Activated naive CD4-positive, alpha-beta T cell treated with anti-CD3 and anti-CD28 coated beads, Interleukin-2, amount 50 U/mL, for 24 hours (primary cell): ENCODE measurements around the gene AMZ2.
"Not testable (repeated sequence)": the region's sequence is repeated elsewhere in the genome, so short reads cannot be mapped to it uniquely, and the experiment has no call there.

Experiments used
- H3K27ac Mint-ChIP-seq: one replicate; pipeline ENCODE4 v1.8.0; 2021; ENCODE audit warnings: mild to moderate bottlenecking, mixed read lengths
- H3K27me3 Mint-ChIP-seq: one replicate; pipeline ENCODE4 v1.8.0; 2021; ENCODE audit warnings: mixed read lengths
- H3K36me3 Mint-ChIP-seq: one replicate; pipeline ENCODE4 v1.8.0; 2021; ENCODE audit warnings: mixed read lengths
- H3K4me1 Mint-ChIP-seq: one replicate; pipeline ENCODE4 v1.8.0; 2021; ENCODE audit warnings: mixed read lengths
- H3K4me3 Mint-ChIP-seq: one replicate; pipeline ENCODE4 v1.8.0; 2021; ENCODE audit warnings: mild to moderate bottlenecking, mixed read lengths
- H3K9me3 Mint-ChIP-seq: one replicate; pipeline ENCODE4 v1.8.0; 2021; ENCODE audit warnings: mixed read lengths

Gene AMZ2

DNA sequence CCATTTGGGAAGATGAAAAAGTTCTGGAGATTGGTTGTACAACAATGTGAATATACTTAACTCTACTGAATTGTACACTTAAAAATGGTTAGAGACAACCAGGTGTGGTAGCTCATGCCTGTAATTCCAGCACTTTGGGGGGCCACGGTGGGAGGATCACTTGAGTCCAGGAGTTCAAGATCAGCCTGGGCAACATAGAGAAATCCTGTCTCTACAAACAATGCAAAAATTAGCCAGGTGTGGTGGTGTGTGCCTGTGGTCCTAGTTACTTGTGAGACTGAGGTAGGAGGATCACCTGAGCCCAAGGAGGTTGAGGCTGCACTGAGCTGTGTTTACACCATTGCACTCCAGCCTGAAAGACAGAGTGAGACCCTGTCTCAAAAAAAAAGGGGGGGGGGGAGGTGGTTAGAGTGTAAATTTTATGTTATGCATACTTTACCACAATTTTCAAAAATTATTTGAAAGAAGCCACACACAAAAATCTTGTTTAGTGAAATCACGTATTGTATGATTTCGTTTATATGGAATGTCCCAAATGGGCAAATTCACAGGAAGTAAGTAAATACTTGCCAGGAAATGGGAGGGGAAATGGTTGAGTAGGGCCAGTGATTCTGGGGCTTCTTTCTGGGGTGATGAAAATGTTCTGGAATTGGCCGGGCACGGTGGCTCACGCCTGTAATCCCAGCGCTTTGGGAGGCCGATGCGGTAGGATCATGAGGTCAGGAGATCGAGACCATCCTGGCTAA, 37.1 kb upstream of the AMZ2 start:
- Mint-ChIP-seq H3K9me3 (no peaks in the 10 kb centered on the region), H3K27me3 (no peaks in the 10 kb centered on the region), H3K4me3 (no peak overlapping the region), H3K36me3 (peaks cover 7% of the 10 kb centered on the region), H3K4me1 (peaks cover 60% of the 10 kb centered on the region), H3K27ac (no peak overlapping the region)

DNA sequence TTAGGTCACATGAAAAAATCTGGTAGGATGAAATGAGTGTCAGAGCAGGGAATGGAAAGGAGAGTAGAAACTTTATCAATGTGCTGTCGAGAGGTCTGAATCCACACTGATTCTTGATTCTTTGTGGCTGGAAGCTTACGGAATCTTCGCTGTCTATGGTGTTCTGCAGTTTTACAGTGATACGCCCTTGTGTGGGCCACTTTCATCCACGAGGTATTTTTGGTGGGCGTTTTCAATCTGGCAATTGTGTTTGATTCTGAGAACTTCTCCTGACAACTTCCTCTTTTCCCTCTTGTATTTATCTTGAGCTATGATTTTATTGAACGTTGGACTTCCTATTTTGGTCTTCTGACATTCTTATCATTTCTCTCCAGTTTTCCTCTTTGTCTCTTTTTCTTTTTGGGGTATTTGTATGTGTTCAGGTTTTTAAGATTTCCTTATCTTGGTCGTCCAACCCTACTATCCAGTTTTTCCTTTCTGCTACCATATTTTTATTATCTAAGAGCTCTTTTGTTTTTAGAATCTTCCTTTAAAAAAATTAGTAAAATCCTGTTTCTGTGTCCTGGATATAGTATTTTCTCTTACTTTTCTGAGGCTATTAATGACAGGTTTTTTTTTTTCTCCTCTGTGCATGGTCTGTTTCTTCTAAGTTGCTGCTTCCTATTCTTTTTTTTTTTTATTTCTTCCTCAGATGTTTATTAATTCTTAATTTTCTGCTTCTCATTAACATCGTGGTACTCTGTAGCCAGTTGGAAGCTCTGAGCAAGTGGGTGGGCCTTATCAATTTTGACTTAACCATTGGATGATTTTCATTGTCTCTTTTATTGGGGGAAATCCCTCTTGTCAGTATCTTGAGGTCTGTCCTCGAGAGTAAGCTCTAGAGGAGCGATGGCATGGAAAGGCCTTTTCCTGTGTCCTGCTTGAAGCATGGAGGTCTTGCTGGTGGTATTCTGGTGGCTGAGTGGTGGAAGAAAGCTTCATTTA, 34.1 kb upstream of the AMZ2 start:
- not testable (repeated sequence) for H3K36me3 Mint-ChIP-seq, H3K9me3 Mint-ChIP-seq, H3K27me3 Mint-ChIP-seq
- Mint-ChIP-seq H3K4me3 (peak overlapping the region; percentile 31), H3K27ac (peak overlapping the region; percentile 49), H3K4me1 (peaks cover 46% of the 10 kb centered on the region)

DNA sequence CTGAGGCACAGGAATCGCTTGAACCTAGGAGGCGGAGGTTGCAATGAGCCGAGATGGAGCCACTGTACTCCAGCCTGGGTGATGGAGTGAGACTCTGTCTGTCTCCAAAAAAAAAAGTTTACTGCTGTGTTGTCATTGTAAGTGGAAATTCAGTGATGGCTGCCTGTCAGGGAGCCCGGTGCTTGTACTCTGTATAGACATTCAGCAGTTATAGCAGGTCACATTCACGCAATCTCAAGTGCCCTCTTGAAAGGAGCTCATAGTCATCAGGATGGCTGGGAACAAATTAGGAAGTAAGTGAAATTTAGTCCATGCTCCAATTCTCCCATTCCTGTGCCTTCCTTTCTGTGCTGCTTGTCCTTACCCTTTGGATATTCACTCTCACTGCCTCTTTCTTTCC, 32.4 kb upstream of the AMZ2 start:
- H3K27ac Mint-ChIP-seq, H3K9me3 Mint-ChIP-seq, H3K27me3 Mint-ChIP-seq, H3K36me3 Mint-ChIP-seq, H3K4me3 Mint-ChIP-seq: not testable (repeated sequence)
- peaks cover 45% of the 10 kb centered on the region for H3K4me1 Mint-ChIP-seq

DNA sequence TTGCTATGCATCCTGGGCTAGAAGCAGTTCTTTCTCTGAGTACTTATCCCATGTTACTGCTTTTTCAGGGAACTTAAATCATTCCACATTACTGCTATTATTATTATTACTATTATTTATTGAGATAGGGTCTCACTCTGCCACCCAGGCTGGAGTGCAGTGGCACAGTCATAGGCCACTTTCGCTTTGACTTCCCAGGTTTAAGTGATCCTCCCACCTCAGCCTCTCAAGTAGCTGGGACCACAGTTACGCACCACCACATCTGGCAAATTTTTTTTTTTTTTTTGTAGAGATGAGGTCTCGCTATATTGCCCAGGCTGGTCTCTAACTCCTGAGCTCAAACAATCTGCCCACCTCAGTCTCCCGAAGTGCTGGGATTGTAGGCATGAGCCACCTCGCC, 28.4 kb upstream of the AMZ2 start:
- H3K27ac Mint-ChIP-seq = peak overlapping the region; percentile 81
- H3K4me3 Mint-ChIP-seq, H3K36me3 Mint-ChIP-seq, H3K9me3 Mint-ChIP-seq, H3K27me3 Mint-ChIP-seq: not testable (repeated sequence)
- peaks cover 23% of the 10 kb centered on the region for H3K4me1 Mint-ChIP-seq

DNA sequence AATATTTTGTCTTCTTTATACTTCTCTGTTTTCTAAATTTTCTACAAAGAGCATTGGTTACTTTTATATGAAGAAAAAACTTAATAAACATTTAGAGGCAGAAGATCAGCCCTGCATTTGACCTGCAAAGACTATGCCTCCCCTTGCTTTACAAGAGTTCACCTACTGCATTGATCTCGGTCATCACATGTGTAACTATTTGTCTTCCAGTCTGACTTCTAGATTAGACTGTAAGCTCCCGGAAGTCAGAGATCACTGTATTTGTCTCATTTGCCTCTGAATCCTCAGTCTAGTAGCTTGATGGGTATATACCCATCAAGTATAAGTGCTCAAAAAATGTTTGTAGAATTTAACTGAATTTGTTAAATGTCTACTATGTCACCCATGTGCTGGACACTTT, 27.7 kb upstream of the AMZ2 start:
- not testable (repeated sequence) for H3K27me3 Mint-ChIP-seq, H3K36me3 Mint-ChIP-seq, H3K9me3 Mint-ChIP-seq
- Mint-ChIP-seq H3K27ac (peak overlapping the region; percentile 3), H3K4me1 (peaks cover 18% of the 10 kb centered on the region), H3K4me3 (peak overlapping the region; percentile 24)

DNA sequence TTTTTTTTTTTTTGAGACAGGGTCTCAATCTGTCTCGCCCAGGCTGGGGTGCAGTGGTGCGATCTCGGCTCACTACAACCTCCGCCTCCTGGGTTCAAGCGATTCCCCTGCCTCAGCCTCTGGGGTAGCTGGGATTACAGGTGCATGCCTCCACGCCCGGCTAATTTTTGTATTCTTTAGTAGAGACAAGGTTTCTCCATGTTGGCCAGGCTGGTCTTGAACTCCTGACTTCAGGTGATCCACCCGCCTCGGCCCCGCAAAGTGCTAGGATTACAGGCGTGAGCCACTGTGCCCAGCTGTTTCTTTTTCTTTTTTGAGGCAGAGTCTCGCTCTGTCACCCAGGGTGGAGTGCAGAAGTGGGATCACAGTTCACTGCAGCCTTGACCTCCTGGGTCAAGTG, 27.1 kb upstream of the AMZ2 start:
- H3K27ac Mint-ChIP-seq, H3K4me3 Mint-ChIP-seq, H3K36me3 Mint-ChIP-seq, H3K27me3 Mint-ChIP-seq, H3K9me3 Mint-ChIP-seq: not testable (repeated sequence)
- H3K4me1 Mint-ChIP-seq = peaks cover 18% of the 10 kb centered on the region

DNA sequence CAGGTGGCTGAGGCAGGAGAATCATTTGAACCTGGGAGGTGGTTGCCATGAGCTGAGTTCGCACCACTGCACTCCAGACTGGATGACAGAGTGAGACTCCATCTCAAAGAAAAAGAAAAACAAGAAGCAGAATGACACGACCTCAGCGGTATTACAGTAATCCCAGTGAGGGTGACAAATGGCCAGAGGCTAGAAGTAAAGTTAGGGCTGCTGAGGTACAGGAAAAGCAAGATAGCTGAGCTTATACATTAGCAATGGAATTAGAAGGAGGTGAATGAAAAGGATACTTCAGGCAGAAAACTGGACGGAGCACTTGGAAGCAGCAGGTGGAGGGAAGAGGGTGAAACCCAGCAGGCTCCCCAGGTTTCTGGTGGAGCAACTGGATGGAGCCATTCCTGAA, 26.1 kb upstream of the AMZ2 start:
- no peak overlapping the region for H3K4me3 Mint-ChIP-seq
- H3K27ac Mint-ChIP-seq = no peak overlapping the region
- no peaks in the 10 kb centered on the region for H3K9me3 Mint-ChIP-seq
- H3K4me1 Mint-ChIP-seq = peaks cover 18% of the 10 kb centered on the region
- no peaks in the 10 kb centered on the region for H3K27me3 Mint-ChIP-seq
- H3K36me3 Mint-ChIP-seq = no peaks in the 10 kb centered on the region

DNA sequence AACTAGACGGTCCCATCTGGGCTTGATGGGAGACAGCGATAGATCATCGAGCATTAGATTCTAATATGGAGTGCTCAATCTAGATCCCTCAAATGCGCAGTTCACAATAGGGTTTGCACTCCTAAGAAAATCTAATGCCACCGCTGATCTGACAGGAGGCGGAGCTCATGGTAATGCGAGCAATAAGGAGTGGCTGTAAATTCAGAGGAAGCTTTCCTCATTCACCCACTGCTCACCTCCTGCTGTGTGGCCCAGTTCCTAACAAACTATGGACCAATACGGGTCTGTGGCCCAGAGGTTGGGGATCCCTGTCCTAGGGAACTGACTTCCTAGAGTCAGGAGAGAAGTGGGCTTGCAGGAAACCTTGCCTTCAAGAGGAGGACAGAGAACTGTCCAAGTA, 25.2 kb upstream of the AMZ2 start:
- no peak overlapping the region for H3K4me3 Mint-ChIP-seq
- peaks cover 20% of the 10 kb centered on the region for H3K4me1 Mint-ChIP-seq
- H3K27me3 Mint-ChIP-seq = no peaks in the 10 kb centered on the region
- no peak overlapping the region for H3K27ac Mint-ChIP-seq
- H3K36me3 Mint-ChIP-seq = peaks cover 1% of the 10 kb centered on the region
- H3K9me3 Mint-ChIP-seq = no peaks in the 10 kb centered on the region

DNA sequence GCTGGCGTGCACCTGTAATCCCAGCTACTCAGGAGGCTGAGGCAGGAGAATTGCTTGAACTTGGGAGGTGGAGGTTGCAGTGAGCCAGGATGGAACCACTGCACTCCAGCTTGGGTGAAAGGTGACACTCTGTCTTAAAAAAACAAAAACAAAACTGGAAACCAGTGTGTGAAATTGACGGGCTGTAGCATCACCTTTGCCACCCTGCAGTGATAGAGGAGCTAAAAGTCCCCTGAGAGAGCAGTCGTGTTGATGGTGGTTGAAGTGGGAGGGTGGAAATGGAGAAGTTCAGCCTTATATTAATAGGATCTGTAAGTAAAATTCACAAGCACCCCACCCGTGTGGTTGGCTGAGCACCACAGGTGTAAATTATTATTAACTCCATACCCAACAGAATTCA, 22.8 kb upstream of the AMZ2 start:
- H3K4me1 Mint-ChIP-seq = peaks cover 22% of the 10 kb centered on the region
- not testable (repeated sequence) for H3K36me3 Mint-ChIP-seq, H3K9me3 Mint-ChIP-seq, H3K27me3 Mint-ChIP-seq, H3K4me3 Mint-ChIP-seq, H3K27ac Mint-ChIP-seq

DNA sequence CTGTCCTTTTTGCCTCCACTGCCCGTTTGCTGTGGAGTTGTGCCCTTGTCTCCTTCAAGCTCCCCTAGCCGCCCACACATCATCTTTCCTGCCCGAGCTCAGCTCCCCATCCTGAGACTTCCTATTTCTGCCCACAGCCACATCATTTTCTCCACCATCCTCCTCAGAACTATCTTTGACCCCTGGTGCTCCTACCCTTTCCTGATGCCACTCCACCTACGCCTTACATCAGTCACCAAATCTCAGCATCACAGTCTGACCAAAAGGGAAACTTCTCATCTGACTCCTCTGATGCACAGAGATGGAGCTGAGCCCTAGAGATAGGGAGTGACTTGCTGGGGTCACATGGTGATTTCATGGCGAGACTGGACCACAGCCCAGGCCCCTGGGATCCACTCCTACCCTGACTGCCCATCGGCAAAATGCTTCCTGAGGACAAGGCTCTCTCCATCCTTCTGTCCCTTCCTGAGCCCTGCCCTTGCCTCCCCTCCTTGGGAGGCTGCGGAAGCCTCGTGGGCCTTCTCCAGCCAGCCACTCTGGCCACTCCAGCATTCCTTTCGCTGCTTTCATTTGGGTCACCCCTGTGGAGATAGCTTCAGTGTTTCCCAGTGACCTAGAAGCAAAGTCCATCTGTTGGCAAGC, 19.7 kb upstream of the AMZ2 start:
- not testable (repeated sequence) for H3K4me3 Mint-ChIP-seq
- peaks cover 14% of the 10 kb centered on the region for H3K4me1 Mint-ChIP-seq

DNA sequence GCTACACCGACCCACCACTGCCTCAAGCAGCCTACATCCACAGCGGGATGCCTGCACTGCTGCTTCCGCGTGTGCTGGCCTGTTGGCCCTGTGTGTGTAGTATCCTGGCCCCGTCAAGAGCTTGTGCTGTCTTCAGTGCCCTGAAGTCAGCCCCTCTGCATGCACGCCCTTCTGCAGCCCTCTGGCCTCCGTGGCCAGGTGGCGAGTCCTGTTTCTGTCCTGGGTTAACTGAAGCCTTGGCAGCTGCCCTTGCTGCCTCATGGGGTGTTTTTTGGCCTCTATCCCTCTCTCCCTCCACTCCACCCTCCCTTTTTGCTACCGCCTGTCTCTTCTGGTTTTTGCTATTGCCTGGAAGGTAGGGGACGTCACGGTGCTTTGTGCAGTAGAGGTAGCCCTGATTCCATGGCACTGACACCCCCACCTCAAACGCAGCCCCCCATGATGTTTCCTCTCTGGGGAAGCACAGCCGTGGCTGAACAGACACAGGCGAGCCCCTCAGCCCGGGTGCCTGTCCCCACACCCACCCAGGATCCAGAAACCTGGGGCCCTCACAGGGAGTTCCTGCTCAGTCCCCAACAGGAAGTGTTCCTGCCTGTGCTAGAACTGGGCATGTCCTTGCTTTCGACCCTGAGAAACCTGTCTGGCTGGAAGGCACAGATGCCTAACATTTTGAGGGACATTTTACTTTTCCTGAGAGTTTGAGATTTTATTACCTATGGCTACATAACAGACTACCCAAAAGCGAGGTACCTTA, 18.8 kb upstream of the AMZ2 start:
- H3K27ac Mint-ChIP-seq = no peak overlapping the region
- H3K36me3 Mint-ChIP-seq = peaks cover 6% of the 10 kb centered on the region
- H3K9me3 Mint-ChIP-seq = no peaks in the 10 kb centered on the region
- no peak overlapping the region for H3K4me3 Mint-ChIP-seq
- no peaks in the 10 kb centered on the region for H3K27me3 Mint-ChIP-seq
- peaks cover 14% of the 10 kb centered on the region for H3K4me1 Mint-ChIP-seq

More for the DNA sequence above, 19.7 kb upstream of the AMZ2 start:
- not testable (repeated sequence) for H3K27me3 Mint-ChIP-seq, H3K36me3 Mint-ChIP-seq, H3K9me3 Mint-ChIP-seq
- H3K27ac Mint-ChIP-seq = peak overlapping the region; percentile 74

DNA sequence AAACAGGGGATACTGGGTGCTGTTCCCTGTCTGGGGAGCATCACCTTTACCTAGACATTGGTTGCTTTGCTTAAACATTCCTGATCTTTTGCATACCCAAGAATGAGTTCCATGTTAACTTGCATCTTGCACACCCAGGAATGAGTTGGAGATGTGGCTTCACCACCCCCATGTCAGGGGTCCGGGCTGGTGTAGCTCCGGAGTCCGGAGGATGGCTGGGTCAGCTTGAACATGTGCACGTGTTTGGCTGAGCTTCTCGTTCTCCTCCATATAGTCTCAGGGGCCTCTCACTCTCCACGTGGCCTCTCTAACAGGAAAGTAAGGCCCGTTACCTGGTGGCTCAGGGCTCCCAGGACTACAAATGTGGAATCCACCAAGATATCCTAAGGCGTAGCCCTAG, 18.2 kb upstream of the AMZ2 start:
- no peaks in the 10 kb centered on the region for H3K9me3 Mint-ChIP-seq
- H3K36me3 Mint-ChIP-seq = peaks cover 6% of the 10 kb centered on the region
- no peaks in the 10 kb centered on the region for H3K27me3 Mint-ChIP-seq
- no peak overlapping the region for H3K4me3 Mint-ChIP-seq
- peaks cover 14% of the 10 kb centered on the region for H3K4me1 Mint-ChIP-seq
- H3K27ac Mint-ChIP-seq = no peak overlapping the region

DNA sequence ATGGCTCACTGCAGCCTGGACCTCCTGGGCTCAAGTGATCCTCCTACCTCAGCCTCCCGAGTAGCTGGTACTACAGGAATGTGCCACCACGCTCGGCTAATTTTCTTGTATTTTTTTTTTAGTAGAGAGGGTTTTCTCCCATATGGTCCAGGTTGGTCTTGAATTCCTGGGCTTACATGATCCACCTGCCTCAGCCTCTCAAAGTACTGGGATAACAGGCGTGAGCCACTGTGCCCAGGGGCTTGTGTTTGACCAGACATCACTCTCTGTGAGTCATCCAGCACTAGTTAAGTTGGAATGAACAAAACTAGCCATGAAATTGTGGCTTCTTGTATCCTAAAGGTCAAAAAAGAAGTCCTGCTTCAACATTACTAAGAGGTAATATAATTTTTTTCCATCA, 16.7 kb upstream of the AMZ2 start:
- H3K4me1 Mint-ChIP-seq = peaks cover 17% of the 10 kb centered on the region
- not testable (repeated sequence) for H3K27ac Mint-ChIP-seq, H3K36me3 Mint-ChIP-seq, H3K27me3 Mint-ChIP-seq, H3K4me3 Mint-ChIP-seq, H3K9me3 Mint-ChIP-seq

DNA sequence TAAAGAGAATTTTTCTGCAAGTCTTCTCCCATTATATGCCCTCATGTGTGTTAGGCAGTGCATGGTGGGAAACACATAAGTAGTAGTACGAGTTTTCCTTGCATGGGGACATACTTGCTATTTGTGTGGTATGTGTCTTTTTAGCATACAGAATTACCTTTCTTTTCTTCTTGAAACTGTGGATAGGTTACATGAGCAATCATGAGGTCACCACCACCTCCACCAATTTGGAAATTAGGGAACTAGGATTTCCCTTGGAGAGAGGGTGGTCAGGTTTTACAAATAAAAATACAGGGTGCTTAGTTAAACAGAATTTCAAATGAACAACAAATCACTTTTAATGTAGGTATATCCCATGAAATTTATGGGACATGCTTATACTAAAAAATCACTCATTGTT, 16.3 kb upstream of the AMZ2 start:
- Mint-ChIP-seq H3K36me3 (peaks cover 6% of the 10 kb centered on the region), H3K4me3 (no peak overlapping the region), H3K9me3 (no peaks in the 10 kb centered on the region), H3K27me3 (no peaks in the 10 kb centered on the region), H3K27ac (no peak overlapping the region), H3K4me1 (peaks cover 17% of the 10 kb centered on the region)

DNA sequence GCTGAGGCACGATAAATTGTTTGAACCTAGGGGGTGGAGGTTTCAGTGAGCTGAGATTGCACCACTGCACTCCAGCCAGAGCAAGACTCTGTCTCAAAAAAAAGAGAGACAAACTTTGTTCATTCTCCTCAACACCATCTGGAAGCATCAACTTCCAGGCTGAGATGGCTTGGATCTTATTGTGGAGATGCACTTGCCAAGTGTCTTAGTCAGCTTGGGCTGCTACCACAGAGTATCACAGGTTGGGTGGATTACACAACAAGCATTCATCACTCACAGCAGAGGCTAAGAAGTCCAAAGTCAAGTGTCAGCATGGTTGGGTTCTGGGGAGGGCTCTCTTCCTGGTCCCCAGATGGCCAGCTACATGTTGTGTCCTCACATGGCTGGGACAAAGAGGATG, 15.1 kb upstream of the AMZ2 start:
- not testable (repeated sequence) for H3K9me3 Mint-ChIP-seq, H3K27ac Mint-ChIP-seq, H3K36me3 Mint-ChIP-seq, H3K4me3 Mint-ChIP-seq, H3K27me3 Mint-ChIP-seq
- H3K4me1 Mint-ChIP-seq = peaks cover 24% of the 10 kb centered on the region
